Left renal cortex interstitium (tissue), 4 donors: Measurements from ENCODE around the gene AIFM3. TPM values are rescaled to one million over a fixed set of nuclear protein-coding genes. Genes with fewer than 3 reads are reported as not detected.
"Not testable (repeated sequence)": the region's sequence is repeated elsewhere in the genome, so short reads cannot be mapped to it uniquely, and the experiment has no call there.

Source experiments
- DNase-seq, 4 donors: peaks; one replicate each; pipeline ENCODE4 v3.0.0-alpha.2; 2013; ENCODE audit warnings: low read depth in 4 of 4, low spot score in 2 of 4, missing footprints in 1 of 4
- polyA plus RNA-seq, 4 donors: library from polyadenylated mRNA; unstranded; fragments of 120-200 nt; gene quantifications; one replicate each; pipeline ENCODE4 v1.2.1, GENCODE V29; 2013; ENCODE audit not compliant: insufficient read length in 4 of 4

AIFM3 gene
- polyA plus RNA-seq, 4 donors: 0.54 to 1.3 (median 0.85) TPM

- no peak for DNase-seq
These were observed 10.6 kb upstream of the AIFM3 start for GRCh38 chr22:20956258-20957101.

GRCh38 chr22:20957102-20957682 lies 9.9 kb upstream of the AIFM3 start:
- DNase-seq: no peak

GRCh38 chr22:20957683-20958431 lies 9.2 kb upstream of the AIFM3 start:
- DNase-seq: no peak

DNA sequence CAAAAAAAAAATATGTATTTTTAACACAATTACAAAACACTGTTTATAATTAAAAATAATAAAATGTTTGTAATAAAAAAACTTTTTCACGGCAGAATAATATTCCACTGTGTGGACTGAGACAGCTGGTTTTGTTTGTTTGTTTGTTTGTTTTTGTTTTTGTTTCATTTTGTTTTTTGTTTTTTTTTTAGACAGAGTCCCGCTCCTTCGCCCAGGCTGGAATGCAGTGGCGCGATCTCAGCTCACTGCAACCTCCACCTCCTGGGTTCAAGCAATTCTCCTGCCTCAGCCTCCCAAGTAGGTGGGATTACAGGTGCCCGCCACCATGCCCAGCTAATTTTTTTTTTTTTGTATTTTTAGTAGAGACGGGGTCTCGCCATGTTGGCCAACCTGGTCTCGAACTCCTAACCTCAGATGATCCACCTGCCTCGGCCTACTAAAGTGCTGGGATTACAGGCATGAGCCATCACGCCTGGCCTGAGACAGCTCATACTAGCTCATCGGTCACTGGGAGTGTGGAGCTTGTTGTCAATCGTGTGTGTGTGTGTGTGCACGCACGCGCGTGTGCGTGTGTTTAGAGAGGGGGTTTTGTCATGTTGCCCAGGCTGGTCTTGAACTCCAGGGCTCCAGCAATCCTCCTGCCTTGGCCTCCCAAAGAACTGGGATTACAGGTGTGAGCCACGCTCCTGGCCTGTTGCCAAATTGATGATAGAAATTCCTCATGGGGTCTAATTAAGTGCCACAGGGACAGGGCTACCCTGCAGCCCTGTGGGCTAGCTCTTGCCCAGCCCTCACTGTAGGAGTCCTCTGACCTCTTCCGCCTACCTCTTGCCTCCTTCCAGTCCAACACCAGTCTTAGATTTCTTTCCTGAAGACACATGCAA lies 7.2 kb upstream of the AIFM3 start:
- no peak for DNase-seq

- DNase-seq: no peak
These were observed 6.4 kb upstream of the AIFM3 start for GRCh38 chr22:20960609-20961008.

- DNase-seq: no peak
These were observed 4.5 kb upstream of the AIFM3 start for GRCh38 chr22:20962491-20962945.

DNA sequence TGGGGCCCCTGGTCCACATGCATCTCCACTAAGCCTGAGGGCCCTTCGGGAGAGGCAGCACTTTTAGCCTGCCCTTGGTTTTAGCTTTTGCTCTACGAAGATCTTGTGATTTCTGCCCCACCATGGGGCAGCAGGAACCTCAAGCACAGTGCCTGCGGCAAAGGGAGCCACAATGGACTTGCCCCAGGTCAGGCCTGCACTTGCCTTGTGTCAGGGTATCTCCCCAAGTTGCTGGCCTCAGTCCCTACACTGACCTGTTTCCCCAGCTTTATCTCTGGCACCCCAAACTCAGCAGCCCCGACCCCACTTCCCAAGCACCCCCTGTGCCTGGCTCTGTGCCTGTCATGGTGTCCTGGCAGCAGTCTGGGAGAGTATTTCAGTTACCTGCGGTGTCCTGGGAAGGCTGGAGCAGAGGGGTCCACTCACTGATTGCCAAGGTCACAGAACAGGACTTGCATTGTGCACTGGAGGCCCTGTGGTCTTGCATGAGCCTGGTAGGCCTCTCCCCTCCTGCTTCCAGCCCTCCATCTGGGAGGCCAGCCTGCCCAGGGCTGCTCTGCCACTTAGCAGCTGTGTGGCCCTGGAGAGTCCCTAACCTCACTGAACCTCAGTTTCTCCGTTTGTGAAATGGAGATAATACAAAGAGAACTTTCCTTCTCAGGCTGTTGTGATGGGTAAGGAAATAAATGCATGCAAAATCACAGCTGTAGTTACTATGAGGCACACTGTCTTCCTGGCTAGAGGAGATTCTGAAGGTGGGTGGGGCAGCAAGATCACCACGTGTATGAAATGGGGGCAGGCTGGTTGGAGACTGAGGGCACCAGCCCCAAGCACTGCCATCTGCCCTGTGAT lies 3.6 kb upstream of the AIFM3 start:
- DNase-seq: no peak

DNA sequence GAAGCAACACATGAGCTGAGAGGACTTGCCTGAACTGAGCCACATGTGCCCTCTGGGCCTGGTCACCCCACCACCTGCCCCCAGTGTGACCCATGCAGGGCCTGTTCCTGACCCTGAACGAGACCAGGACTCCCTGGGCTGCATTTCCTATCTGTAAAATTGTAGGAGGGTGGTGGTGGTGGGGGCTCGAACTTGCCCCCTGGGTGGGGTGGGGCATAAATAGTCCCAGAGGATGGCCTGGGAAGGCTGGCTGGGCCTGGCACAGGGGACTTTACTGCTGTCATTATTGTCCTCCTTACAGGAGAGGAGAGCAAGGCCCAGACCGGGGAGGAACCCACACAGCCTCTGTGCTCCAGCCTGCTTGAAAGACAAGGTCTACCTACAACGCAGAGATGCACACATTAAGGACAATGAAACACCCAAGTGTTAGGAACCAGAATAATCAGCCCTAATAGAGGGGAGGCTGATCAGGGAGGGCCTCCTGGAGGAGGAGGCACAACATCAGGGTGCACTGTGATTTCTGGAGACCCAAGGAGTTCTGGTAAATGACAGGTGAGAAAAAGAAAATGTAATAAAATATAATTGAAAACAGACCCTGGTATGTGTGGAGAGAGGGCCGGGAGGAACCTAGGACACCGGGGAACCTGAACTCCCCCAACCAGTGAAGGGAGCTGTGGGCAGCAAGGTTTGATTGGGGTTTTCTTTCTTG lies 2.8 kb upstream of the AIFM3 start:
- DNase-seq: no peak

GRCh38 chr22:20964799-20965103 lies 2.3 kb upstream of the AIFM3 start:
- no peak for DNase-seq

DNA sequence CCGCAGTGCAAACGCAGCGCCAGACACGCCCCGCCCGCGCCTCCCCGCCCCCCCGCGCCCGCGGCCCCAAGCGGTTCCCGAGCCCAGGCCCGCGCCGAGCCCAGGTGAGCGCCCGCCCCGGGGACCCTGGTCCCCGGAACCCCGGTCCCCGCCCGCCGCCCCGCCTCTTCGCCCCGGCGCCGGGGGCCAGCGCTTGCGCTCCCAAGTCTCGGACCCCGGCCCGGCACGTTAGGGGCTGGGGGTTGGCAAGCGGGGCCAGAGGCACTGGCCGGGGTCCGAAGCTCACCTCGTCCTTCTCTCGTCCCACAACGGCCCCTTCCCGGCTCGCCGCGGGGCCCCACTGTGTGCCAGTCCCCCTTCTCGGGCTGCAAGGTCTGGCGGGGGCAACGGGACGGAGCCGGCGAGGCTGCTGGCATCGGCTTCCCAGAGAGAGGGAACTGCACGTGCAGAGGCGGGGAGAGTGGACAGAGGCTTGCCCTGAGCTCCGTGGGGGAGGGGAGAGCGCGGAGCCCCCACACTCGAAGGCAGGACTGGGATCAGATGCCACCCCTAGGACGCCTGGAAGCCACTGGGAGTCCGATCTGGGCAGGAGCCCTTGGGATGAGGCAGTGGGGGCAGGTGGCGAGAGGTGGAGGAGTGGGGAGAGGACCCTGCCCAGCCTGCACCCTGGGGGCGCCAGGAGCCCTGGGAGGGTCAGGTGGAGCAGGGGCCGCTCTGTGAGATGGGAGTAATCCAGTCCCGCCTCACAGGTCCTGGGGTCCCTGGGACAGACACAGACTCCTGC lies 1.8 kb upstream of the AIFM3 start:
- no peak for DNase-seq

DNA sequence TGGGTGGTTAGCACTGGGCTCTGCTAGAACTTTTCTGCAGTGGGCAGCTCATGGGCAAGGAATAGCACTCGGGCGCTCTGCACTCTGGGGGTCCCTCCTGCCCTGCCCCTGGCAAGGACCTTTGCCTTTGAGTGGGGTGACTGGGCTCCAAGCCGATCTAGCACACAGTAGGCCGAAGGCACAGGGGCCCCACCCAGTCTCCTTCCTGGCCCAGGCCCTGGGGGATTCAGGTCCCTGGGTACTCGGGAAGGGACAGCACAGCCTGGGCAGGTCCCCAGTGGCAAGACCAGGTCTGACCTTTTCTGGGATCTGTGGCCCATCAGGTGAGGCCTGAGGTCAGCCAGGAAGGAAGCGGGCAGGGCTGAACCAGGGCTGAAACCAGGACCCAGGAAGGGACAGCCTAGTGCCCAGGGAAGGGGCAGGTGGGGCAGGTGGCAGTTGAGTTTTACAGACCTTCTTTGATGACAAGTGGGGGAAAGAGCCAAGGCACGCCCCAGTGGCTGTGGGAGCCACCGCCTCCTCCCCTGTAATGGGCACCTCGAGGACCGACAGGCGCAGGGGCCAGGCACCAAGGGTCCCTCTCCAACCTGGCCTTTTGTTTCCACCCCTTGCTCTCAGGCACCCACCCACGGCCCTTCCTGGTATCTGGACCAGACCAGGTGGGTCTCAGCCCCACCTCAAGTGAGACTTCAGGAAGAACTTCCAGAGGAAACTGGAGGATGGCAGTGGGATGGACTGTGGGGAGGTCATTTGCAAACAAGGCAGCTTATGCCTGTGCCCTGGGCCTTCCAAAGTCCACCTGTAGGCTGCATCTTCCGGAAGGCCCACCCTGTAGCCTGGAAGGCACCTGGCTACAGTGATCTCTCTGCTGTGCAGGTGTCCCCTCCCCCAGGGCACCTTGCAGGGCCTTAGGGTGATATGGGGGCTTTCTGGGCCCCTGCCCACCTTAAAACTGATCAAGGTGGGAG lies 883 bp upstream of the AIFM3 start:
- DNase-seq: no peak

GRCh38 chr22:20967697-20968211 lies 699 bp downstream of the AIFM3 start:
- no peak for DNase-seq

DNA sequence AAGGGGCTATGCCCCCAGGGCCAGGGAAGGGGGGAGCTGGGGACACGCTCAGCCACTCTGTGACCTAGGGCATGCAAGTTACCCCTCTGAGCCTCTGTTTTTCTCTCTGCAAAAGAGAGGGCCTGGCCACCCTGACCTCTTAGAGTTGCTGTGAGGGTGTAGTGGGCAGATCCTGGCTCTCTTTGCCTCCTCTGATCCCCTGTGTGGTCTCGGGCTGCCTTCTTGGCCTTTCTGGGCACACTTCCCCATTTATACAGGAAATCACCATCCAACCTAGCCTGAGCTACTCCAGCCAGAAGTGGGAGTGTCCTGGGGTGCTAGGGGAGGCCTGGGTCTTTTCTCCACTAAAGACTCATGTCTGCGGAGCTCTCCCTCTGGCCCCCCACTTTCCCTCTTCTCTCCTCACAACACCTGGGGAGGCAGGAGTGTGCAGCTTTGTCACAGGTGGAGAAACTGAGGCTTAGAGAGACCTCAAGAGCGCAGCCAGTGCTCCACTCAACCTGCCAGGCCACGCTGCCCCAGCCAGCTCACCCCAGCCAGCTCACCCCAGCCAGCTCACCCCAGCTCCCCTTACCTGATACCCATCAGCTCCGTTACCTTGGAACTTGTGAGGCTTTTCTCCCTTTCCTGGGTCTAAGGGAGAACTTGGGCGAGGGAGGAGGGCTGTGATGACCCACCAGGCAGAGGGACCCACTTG lies 1.4 kb downstream of the AIFM3 start:
- no peak for DNase-seq

GRCh38 chr22:20970939-20971657 lies 4.0 kb downstream of the AIFM3 start:
- no peak for DNase-seq

- not testable (repeated sequence) for DNase-seq
These were observed 5.1 kb downstream of the AIFM3 start for GRCh38 chr22:20972014-20972694.
